Measurements from ENCODE around the gene SNRNP70. TPM values are rescaled to one million over a fixed set of nuclear protein-coding genes. Genes with fewer than 3 reads are reported as not detected.
"Not testable (repeated sequence)": the region's sequence is repeated elsewhere in the genome, so short reads cannot be mapped to it uniquely, and the experiment has no call there.

SNRNP70 gene
- total and polyA plus RNA-seq, 2 experiments from 2014 or later = 243 to 361 TPM

GRCh38 chr19:49056902-49057596, 28.2 kb upstream of the SNRNP70 start:
- Mint-ChIP-seq H3K4me1 (peaks cover 11% of the 10 kb centered on the region), H3K27me3 (ENCODE audit: insufficient read depth, low read depth, poor library complexity) (peaks cover 57% of the 10 kb centered on the region), H3K4me3 (peak overlapping the region; percentile 73)
- TF ChIP-seq EZH2 (IDR thresholded peaks at IDR 0.05; ENCODE audit: low read depth, unreplicated experiment) = peak; percentile 25
- ATAC-seq = peak; percentile 15
- not testable (repeated sequence) for DNase-seq (ENCODE audit: low spot score); H3K36me3 ChIP-seq (ENCODE audit: insufficient read depth); H3K4me1 ChIP-seq (ENCODE audit: insufficient read depth); H3K27ac ChIP-seq (ENCODE audit: low read depth); H4K20me1 ChIP-seq (replicated peaks; ENCODE audit: insufficient read depth); H2AFZ ChIP-seq; H3K36me3 Mint-ChIP-seq (ENCODE audit: low read depth); H3K79me2 ChIP-seq (replicated peaks; ENCODE audit: insufficient read depth); H3K27ac Mint-ChIP-seq; H3K9me2 ChIP-seq (ENCODE audit: insufficient read depth); H3K9me3 Mint-ChIP-seq; H3F3A ChIP-seq (replicated peaks; ENCODE audit: low read depth)
- Histone ChIP-seq H3K4me2 (peak overlapping the region; percentile 95), H3K4me3 (peak overlapping the region; percentile 73), H3K27me3 (ENCODE audit: insufficient read depth) (peaks cover 63% of the 10 kb centered on the region)

- H3K9me3 Mint-ChIP-seq = no peaks in the 10 kb centered on the region; the same call in 2 of the 3 replicates
- ATAC-seq (peak; percentile 61), DNase-seq (ENCODE audit: low spot score) (peak; percentile 91)
- no peaks in the 10 kb centered on the region for H3K36me3 ChIP-seq (ENCODE audit: insufficient read depth)
- TF ChIP-seq EZH2phosphoT487 (IDR thresholded peaks at IDR 0.05; ENCODE audit: unreplicated experiment) = no peak
- TF ChIP-seq JUNB (IDR thresholded peaks at IDR 0.05; ENCODE audit: unreplicated experiment) = no peak
- no peak for TF ChIP-seq REST (IDR thresholded peaks at IDR 0.05; ENCODE audit: unreplicated experiment)
- H3K4me3 ChIP-seq = peak within 1 kb of the TSS; percentile 73
- no peak within 1 kb of the TSS for H3K27ac ChIP-seq (ENCODE audit: low read depth)
- no peaks in the 10 kb centered on the region for H3F3A ChIP-seq (replicated peaks; ENCODE audit: low read depth)
- peaks cover 11% of the 10 kb centered on the region for H3K4me1 Mint-ChIP-seq
- H2AFZ ChIP-seq = no peak within 1 kb of the TSS; the same call in 1 of the 2 replicates
- H3K4me3 Mint-ChIP-seq = peak within 1 kb of the TSS; percentile 73
- H3K79me2 ChIP-seq (replicated peaks; ENCODE audit: insufficient read depth) = no peaks in the 10 kb centered on the region
- no peaks in the 10 kb centered on the region for H4K20me1 ChIP-seq (replicated peaks; ENCODE audit: insufficient read depth)
- H3K36me3 Mint-ChIP-seq (ENCODE audit: low read depth) = no peaks in the 10 kb centered on the region
- peaks cover 63% of the 10 kb centered on the region for H3K27me3 ChIP-seq (ENCODE audit: insufficient read depth)
- H3K9me2 ChIP-seq (ENCODE audit: insufficient read depth) = no peaks in the 10 kb centered on the region
- peaks cover 57% of the 10 kb centered on the region for H3K27me3 Mint-ChIP-seq (ENCODE audit: insufficient read depth, low read depth, poor library complexity)
- H3K4me2 ChIP-seq = peak within 1 kb of the TSS; percentile 95
- peaks cover 9% of the 10 kb centered on the region; the same call in 1 of the 2 replicates for H3K4me1 ChIP-seq (ENCODE audit: insufficient read depth)
- H3K27ac Mint-ChIP-seq = no peak within 1 kb of the TSS
These were observed 27.5 kb upstream of the SNRNP70 start, which contains the start of gene CGB7 for GRCh38 chr19:49057636-49058234. TSS of gene CGB7 (minus strand) at chr19:49057749. CDS start at chr19:49055375, 2,374 bp downstream.

- Mint-ChIP-seq H3K9me3 (no peaks in the 10 kb centered on the region; the same call in 2 of the 3 replicates), H3K36me3 (ENCODE audit: low read depth) (no peaks in the 10 kb centered on the region), H3K4me3 (no peak overlapping the region), H3K4me1 (peaks cover 15% of the 10 kb centered on the region), H3K27me3 (ENCODE audit: insufficient read depth, low read depth, poor library complexity) (peaks cover 56% of the 10 kb centered on the region), H3K27ac (no peak overlapping the region)
- peaks cover 15% of the 10 kb centered on the region for H3K4me1 ChIP-seq (ENCODE audit: insufficient read depth)
- peak; percentile 23 for ATAC-seq
- no peaks in the 10 kb centered on the region for H3K79me2 ChIP-seq (replicated peaks; ENCODE audit: insufficient read depth)
- no peaks in the 10 kb centered on the region for H3K9me2 ChIP-seq (ENCODE audit: insufficient read depth)
- H3F3A ChIP-seq (replicated peaks; ENCODE audit: low read depth) = no peaks in the 10 kb centered on the region
- no peaks in the 10 kb centered on the region for H3K36me3 ChIP-seq (ENCODE audit: insufficient read depth)
- H3K4me3 ChIP-seq = peak overlapping the region; percentile 73; the same call in 1 of the 2 replicates
- no peak for TF ChIP-seq JUNB (IDR thresholded peaks at IDR 0.05; ENCODE audit: unreplicated experiment)
- TF ChIP-seq CTCF (conservative IDR thresholded peaks at IDR 0.05; ENCODE audit: low read depth in 2 of 2) = no peak
- no peak for TF ChIP-seq NANOG (IDR thresholded peaks at IDR 0.05; ENCODE audit: borderline replicate concordance)
- no peak for TF ChIP-seq ZNF331 (CRISPR knock-in tag; IDR thresholded peaks at IDR 0.05; ENCODE audit: low read depth)
- no peak for TF ChIP-seq CREB1 (CRISPR knock-in tag; IDR thresholded peaks at IDR 0.05; ENCODE audit: low read depth)
- H4K20me1 ChIP-seq (replicated peaks; ENCODE audit: insufficient read depth) = no peaks in the 10 kb centered on the region
- H2AFZ ChIP-seq = no peak overlapping the region
- no peak for DNase-seq (ENCODE audit: low spot score)
- peak overlapping the region; percentile 95; the same call in 1 of the 2 replicates for H3K4me2 ChIP-seq
- H3K27me3 ChIP-seq (ENCODE audit: insufficient read depth) = peaks cover 63% of the 10 kb centered on the region
- H3K27ac ChIP-seq (ENCODE audit: low read depth) = no peak overlapping the region
These were observed 26.7 kb upstream of the SNRNP70 start for GRCh38 chr19:49058562-49058961.

Measured in GM23338 (cell line).